GM08714 (cell line): ENCODE data around the gene MAPRE3.
"Not testable (repeated sequence)": the region's sequence is repeated elsewhere in the genome, so short reads cannot be mapped to it uniquely, and the experiment has no call there.

Source experiments
- H3K4me3 ChIP-seq: fragments of 200-500 bp; sonication (Bioruptor generic); 2 replicates; pipeline ENCODE4 v1.5.1; 2014; ENCODE audit warnings: mild to moderate bottlenecking, low read length, inconsistent platforms
- ZNF274 ChIP-seq: IDR thresholded peaks from 2 replicates; pipeline ENCODE4 v1.6.1; 2012; ENCODE audit warnings: mild to moderate bottlenecking, low read depth, low read length

MAPRE3 gene

GRCh38 chr2:26970244-26970927 lies at the start of gene MAPRE3:
Gene MAPRE3, plus strand, starts transcription at chr2:26970637. Its CDS starts 51,582 bp downstream, at chr2:27022219.
- TF ChIP-seq ZNF274: no peak
- H3K4me3 ChIP-seq: peak within 1 kb of the TSS; percentile 38

GRCh38 chr2:26921323-26921722 lies 49.1 kb upstream of the MAPRE3 start:
- TF ChIP-seq ZNF274: no peak
- H3K4me3 ChIP-seq: no peak overlapping the region

GRCh38 chr2:26922405-26923188 lies 47.8 kb upstream of the MAPRE3 start:
- TF ChIP-seq ZNF274: no peak

GRCh38 chr2:26923189-26923466 lies 47.3 kb upstream of the MAPRE3 start:
- H3K4me3 ChIP-seq: not testable (repeated sequence)

More at GRCh38 chr2:26922405-26923188, 47.8 kb upstream of the MAPRE3 start:
- H3K4me3 ChIP-seq: no peak overlapping the region

DNA sequence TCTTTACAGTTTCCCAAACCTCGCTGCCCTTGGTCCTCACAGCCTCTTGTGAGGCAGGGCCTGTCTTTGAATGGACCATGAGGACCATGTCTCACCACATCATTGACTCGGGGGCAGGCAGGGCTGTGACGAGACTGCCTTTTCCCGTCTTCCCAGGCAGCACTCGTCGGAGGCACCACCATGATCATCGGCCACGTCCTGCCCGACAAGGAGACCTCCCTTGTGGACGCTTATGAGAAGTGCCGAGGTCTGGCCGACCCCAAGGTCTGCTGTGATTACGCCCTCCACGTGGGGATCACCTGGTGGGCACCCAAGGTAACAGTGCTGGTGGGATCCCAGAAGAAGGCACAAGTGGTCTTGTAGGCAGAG lies 45.7 kb upstream of the MAPRE3 start:
- TF ChIP-seq ZNF274: no peak
- no peak overlapping the region for H3K4me3 ChIP-seq

GRCh38 chr2:26925100-26925791 lies 45.2 kb upstream of the MAPRE3 start:
- H3K4me3 ChIP-seq: no peak overlapping the region
- TF ChIP-seq ZNF274: no peak

- no peak for TF ChIP-seq ZNF274
Observed at GRCh38 chr2:26927221-26927620, 43.2 kb upstream of the MAPRE3 start.

DNA sequence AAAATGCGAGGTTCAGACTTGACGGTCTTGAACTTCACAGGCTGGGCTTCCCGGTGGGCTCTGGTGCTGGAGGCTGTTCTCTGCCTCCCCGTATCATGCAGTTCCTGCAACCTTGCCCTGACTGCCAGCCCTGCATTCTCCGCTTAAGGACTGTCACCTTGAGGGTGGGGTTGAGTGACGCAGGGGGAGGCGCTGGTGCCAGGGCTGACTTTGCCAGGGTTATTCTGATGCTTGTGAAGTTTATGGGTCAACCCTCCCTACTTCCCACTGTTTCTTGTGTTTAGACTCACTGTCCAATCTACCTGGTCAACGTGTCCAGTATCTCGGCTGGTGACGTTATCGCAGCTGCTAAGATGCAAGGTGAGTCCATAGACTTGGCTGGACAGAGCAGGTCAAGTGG lies 37.5 kb upstream of the MAPRE3 start:
- TF ChIP-seq ZNF274: no peak
- H3K4me3 ChIP-seq: no peak overlapping the region

More at GRCh38 chr2:26927221-26927620, 43.2 kb upstream of the MAPRE3 start:
- no peak overlapping the region for H3K4me3 ChIP-seq

GRCh38 chr2:26933431-26934334 lies 36.8 kb upstream of the MAPRE3 start:
- no peak for TF ChIP-seq ZNF274
- no peak overlapping the region for H3K4me3 ChIP-seq

DNA sequence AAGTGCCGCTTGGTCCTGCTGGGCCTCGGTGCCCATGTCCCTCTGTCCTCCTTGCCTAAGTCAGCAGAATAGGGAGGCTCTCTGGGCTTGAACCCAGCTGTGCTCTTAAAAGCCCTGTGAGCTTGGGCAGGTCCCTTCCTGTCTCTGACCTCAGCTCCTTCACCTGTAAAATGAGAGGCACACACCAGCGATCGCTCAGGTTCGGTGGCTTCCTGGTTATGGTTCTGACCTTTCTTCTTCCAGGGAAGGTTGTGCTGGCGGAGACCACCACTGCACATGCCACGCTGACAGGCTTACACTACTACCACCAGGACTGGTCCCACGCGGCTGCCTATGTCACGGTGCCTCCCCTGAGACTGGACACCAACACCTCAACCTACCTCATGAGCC lies 36.1 kb upstream of the MAPRE3 start:
- no peak for TF ChIP-seq ZNF274
- no peak overlapping the region for H3K4me3 ChIP-seq

- TF ChIP-seq ZNF274: no peak
Observed at GRCh38 chr2:26934985-26935384, 35.5 kb upstream of the MAPRE3 start.

DNA sequence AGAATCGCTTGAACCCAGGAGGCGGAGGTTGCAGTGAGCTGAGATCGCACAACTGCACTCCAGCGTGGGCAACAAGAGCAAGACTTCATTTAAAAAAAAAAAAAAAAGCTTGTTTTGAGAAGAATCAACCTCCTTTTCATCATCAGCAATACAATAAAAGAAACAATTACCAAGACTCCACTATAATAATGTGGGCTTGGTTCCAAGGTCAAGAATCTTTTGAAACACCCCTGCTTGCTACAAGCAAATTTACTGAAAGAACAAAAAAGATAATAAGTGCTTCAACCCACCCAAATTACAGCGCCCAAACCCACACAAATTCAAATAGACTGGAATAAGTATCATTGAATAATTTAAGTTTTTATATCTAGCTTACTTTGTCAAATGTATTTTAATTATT lies 33.6 kb upstream of the MAPRE3 start:
- H3K4me3 ChIP-seq: no peak overlapping the region
- TF ChIP-seq ZNF274: no peak

More at GRCh38 chr2:26934985-26935384, 35.5 kb upstream of the MAPRE3 start:
- H3K4me3 ChIP-seq: no peak overlapping the region

- H3K4me3 ChIP-seq: no peak overlapping the region
- no peak for TF ChIP-seq ZNF274
Observed at GRCh38 chr2:26938399-26939118, 31.9 kb upstream of the MAPRE3 start.
